Ishikawa (cell line): ENCODE results near the gene ZNF273.

Experiments
- CEBPB ChIP-seq: IDR thresholded peaks from 2 replicates; pipeline ENCODE4 v1.6.1; 2012
- CREB1 ChIP-seq: IDR thresholded peaks from 2 replicates; pipeline ENCODE4 v1.6.1; 2012; ENCODE audit warnings: low read depth
- EGR1 ChIP-seq: IDR thresholded peaks from 2 replicates; pipeline ENCODE4 v1.6.1; 2012
- EP300 ChIP-seq: IDR thresholded peaks from 2 replicates; pipeline ENCODE4 v1.6.1; 2012; ENCODE audit warnings: borderline replicate concordance
- FOXM1 ChIP-seq: IDR thresholded peaks from 2 replicates; pipeline ENCODE4 v1.6.1; 2012; ENCODE audit warnings: low read depth, borderline replicate concordance
- MAX ChIP-seq: IDR thresholded peaks from 2 replicates; pipeline ENCODE4 v1.6.1; 2012
- NFIC ChIP-seq: IDR thresholded peaks from 2 replicates; pipeline ENCODE4 v1.6.1; 2012
- RAD21 ChIP-seq: IDR thresholded peaks from 2 replicates; pipeline ENCODE4 v1.6.1; 2012; ENCODE audit warnings: low read depth
- REST ChIP-seq: IDR thresholded peaks from 2 replicates; pipeline ENCODE4 v1.6.1; 2012; ENCODE audit warnings: low read depth, mild to moderate bottlenecking
- TAF1 ChIP-seq: IDR thresholded peaks from 2 replicates; pipeline ENCODE4 v1.6.1; 2012; ENCODE audit warnings: low read depth, mild to moderate bottlenecking
- TCF12 ChIP-seq: IDR thresholded peaks from 2 replicates; pipeline ENCODE4 v1.6.1; 2012; ENCODE audit warnings: low read depth
- TEAD4 ChIP-seq: IDR thresholded peaks from 2 replicates; pipeline ENCODE4 v1.6.1; 2012
- USF1 ChIP-seq: IDR thresholded peaks from 2 replicates; pipeline ENCODE4 v1.6.1; 2012
- YY1 ChIP-seq: IDR thresholded peaks from 2 replicates; pipeline ENCODE4 v1.6.1; 2012; ENCODE audit warnings: low read depth
- ZBTB7A ChIP-seq: IDR thresholded peaks from 2 replicates; pipeline ENCODE4 v1.6.1; 2012; ENCODE audit warnings: low read depth

The ZNF273 gene

GRCh38 chr7:64884085-64884912 lies 18.8 kb upstream of the ZNF273 start:
- TF ChIP-seq EGR1 (no peak), YY1 (no peak), NFIC (no peak), TEAD4 (no peak), MAX (no peak), FOXM1 (no peak), EP300 (no peak), TCF12 (no peak), RAD21 (no peak), TAF1 (no peak), CREB1 (no peak), CEBPB (no peak), USF1 (no peak), ZBTB7A (no peak), REST (no peak)

GRCh38 chr7:64884913-64885370 lies 18.1 kb upstream of the ZNF273 start:
- TF ChIP-seq YY1 (no peak), MAX (no peak), TCF12 (no peak), TAF1 (no peak), USF1 (no peak), RAD21 (no peak), EP300 (no peak), EGR1 (no peak), CREB1 (no peak), NFIC (no peak), TEAD4 (no peak), ZBTB7A (no peak), REST (no peak), CEBPB (no peak), FOXM1 (no peak)

GRCh38 chr7:64885520-64886240 lies 17.4 kb upstream of the ZNF273 start:
- no peak for TF ChIP-seq TEAD4
- TF ChIP-seq FOXM1 = no peak
- TF ChIP-seq EGR1 = no peak
- no peak for TF ChIP-seq REST
- no peak for TF ChIP-seq RAD21

- TF ChIP-seq NFIC (no peak), RAD21 (no peak), FOXM1 (no peak), TEAD4 (no peak), EP300 (no peak), YY1 (no peak), CREB1 (no peak), ZBTB7A (no peak), EGR1 (no peak), USF1 (no peak), REST (no peak), TAF1 (no peak), CEBPB (no peak), MAX (no peak)
Observed at GRCh38 chr7:64886956-64887545, 16.0 kb upstream of the ZNF273 start.
